K562 (cell line): ENCODE results near the gene DNAJC6.

Source experiments
- CBX3 ChIP-seq, 2 experiments: IDR thresholded peaks; 1 replicate in 1 of 2; 2 replicates in 1 of 2; pipeline ENCODE4 v1.6.1; 2012; ENCODE audit warnings: inconsistent platforms in 2 of 2, low read length in 2 of 2, borderline replicate concordance in 1 of 2, control low read depth in 1 of 2
- DDX20 ChIP-seq: fragments of 450-650 bp; IDR thresholded peaks from 2 replicates; pipeline ENCODE4 v1.6.1; 2016; ENCODE audit warnings: missing genetic modification characterization, low read depth, mild to moderate bottlenecking, missing compliant biosample characterization, moderate library complexity
- KAT7 ChIP-seq: sonication (generic); formaldehyde crosslinking; IDR thresholded peaks from 2 replicates; pipeline ENCODE4 v1.8.0; 2022; ENCODE audit warnings: missing genetic modification reagents, mild to moderate bottlenecking, borderline replicate concordance
- MTA1 ChIP-seq: fragments of 450-650 bp; IDR thresholded peaks from 2 replicates; pipeline ENCODE4 v1.6.1; 2017; ENCODE audit warnings: borderline replicate concordance
- POLR2A ChIP-seq: fragments of 450-650 bp; conservative IDR thresholded peaks from 2 replicates; pipeline ENCODE4 v1.6.1; 2016
- RAD21 ChIP-seq, 2 experiments: fragments of 250-450 bp in 1 of 2; fragments of 450-650 bp in 1 of 2; sonication (Bioruptor Pico) in 1 of 2; formaldehyde crosslinking in 1 of 2; IDR thresholded peaks in 1 of 2; conservative IDR thresholded peaks in 1 of 2; 2 replicates each; pipeline versions ENCODE4 v1.4.0 to v1.8.0; 2020 to 2022; ENCODE audit warnings: mild to moderate bottlenecking in 2 of 2, moderate library complexity in 1 of 2
- RFX5 ChIP-seq: IDR thresholded peaks from 2 replicates; pipeline ENCODE4 v1.6.1; 2011; ENCODE audit warnings: low read depth, mild to moderate bottlenecking, improper control_type of control experiment, low read length
- SAP30 ChIP-seq: fragments of 200-600 bp; sonication (generic); IDR thresholded peaks from 2 replicates; pipeline ENCODE4 v1.6.1; 2012; ENCODE audit warnings: borderline replicate concordance, low read depth, mild to moderate bottlenecking, moderate library complexity, low read length, control low read depth, inconsistent platforms; ENCODE audit not compliant: insufficient read depth, poor library complexity, severe bottlenecking
- SMAD3 ChIP-seq: fragments of 450-650 bp; formaldehyde crosslinking; conservative IDR thresholded peaks from 2 replicates; pipeline ENCODE4 v1.4.0; 2020; ENCODE audit warnings: mild to moderate bottlenecking
- TEAD4 ChIP-seq, 2 experiments: sonication (generic) in 1 of 2; formaldehyde crosslinking in 1 of 2; IDR thresholded peaks; 2 replicates each; pipeline versions ENCODE4 v1.6.1 to v1.8.0; 2012 to 2022; ENCODE audit warnings: borderline replicate concordance in 1 of 2, inconsistent platforms in 1 of 2, low read length in 1 of 2, mild to moderate bottlenecking in 1 of 2, missing genetic modification reagents in 1 of 2
- ZNF124 ChIP-seq: sonication (generic); formaldehyde crosslinking; IDR thresholded peaks from 2 replicates; pipeline ENCODE4 v1.8.1; 2022; ENCODE audit warnings: missing genetic modification reagents
- ZNF589 ChIP-seq: fragments of 200-800 bp; sonication (Bioruptor generic); IDR thresholded peaks from 2 replicates; pipeline ENCODE4 v1.6.1; 2016; ENCODE audit warnings: low read depth, missing genetic modification characterization, missing compliant biosample characterization
- TF ChIP-seq, protein P1 (sequence below), 3 experiments: IDR thresholded peaks in 2 of 3; conservative IDR thresholded peaks in 1 of 3; 2 replicates each; pipeline ENCODE4 v1.5.1; 2011 to 2012; ENCODE audit warnings: low read length in 3 of 3, mild to moderate bottlenecking in 3 of 3, control low read depth in 2 of 3, improper control_type of control experiment in 1 of 3, inconsistent platforms in 1 of 3, low read depth in 1 of 3, mixed read lengths in 1 of 3, moderate library complexity in 1 of 3; ENCODE audit not compliant: insufficient read depth in 2 of 3
- TF ChIP-seq, protein P2 (sequence below): sonication (generic); formaldehyde crosslinking; IDR thresholded peaks from 2 replicates; pipeline ENCODE4 v1.8.1; 2023; ENCODE audit warnings: mild to moderate bottlenecking, missing genetic modification reagents

- no peak for TF ChIP-seq RAD21 (CRISPR knock-in tag; conservative IDR thresholded peaks at IDR 0.05 in 1 of 2, IDR thresholded peaks at IDR 0.05 in 1 of 2)
- TF ChIP-seq SMAD3 (CRISPR knock-in tag): no peak
- no peak for TF ChIP-seq CBX3 (IDR thresholded peaks at IDR 0.05; ENCODE audit: borderline replicate concordance in 1 of 2, low read length in 2 of 2)
- TF ChIP-seq, protein P1, sequence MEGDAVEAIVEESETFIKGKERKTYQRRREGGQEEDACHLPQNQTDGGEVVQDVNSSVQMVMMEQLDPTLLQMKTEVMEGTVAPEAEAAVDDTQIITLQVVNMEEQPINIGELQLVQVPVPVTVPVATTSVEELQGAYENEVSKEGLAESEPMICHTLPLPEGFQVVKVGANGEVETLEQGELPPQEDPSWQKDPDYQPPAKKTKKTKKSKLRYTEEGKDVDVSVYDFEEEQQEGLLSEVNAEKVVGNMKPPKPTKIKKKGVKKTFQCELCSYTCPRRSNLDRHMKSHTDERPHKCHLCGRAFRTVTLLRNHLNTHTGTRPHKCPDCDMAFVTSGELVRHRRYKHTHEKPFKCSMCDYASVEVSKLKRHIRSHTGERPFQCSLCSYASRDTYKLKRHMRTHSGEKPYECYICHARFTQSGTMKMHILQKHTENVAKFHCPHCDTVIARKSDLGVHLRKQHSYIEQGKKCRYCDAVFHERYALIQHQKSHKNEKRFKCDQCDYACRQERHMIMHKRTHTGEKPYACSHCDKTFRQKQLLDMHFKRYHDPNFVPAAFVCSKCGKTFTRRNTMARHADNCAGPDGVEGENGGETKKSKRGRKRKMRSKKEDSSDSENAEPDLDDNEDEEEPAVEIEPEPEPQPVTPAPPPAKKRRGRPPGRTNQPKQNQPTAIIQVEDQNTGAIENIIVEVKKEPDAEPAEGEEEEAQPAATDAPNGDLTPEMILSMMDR (IDR thresholded peaks at IDR 0.05 in 2 of 3, conservative IDR thresholded peaks at IDR 0.05 in 1 of 3; ENCODE audit: insufficient read depth in 2 of 3, low read depth in 1 of 3, low read length in 3 of 3): no peak
- TF ChIP-seq TEAD4 (IDR thresholded peaks at IDR 0.05; ENCODE audit: low read length): no peak
- no peak for TF ChIP-seq TEAD4 (CRISPR knock-in tag; IDR thresholded peaks at IDR 0.05; ENCODE audit: borderline replicate concordance)
- TF ChIP-seq POLR2A: no peak
- TF ChIP-seq ZNF589 (CRISPR knock-in tag): no peak
- no peak for TF ChIP-seq SAP30
- no peak for TF ChIP-seq ZNF124 (CRISPR knock-in tag)
- TF ChIP-seq MTA1: no peak
- no peak for TF ChIP-seq KAT7 (CRISPR knock-in tag)
- TF ChIP-seq, protein P2, sequence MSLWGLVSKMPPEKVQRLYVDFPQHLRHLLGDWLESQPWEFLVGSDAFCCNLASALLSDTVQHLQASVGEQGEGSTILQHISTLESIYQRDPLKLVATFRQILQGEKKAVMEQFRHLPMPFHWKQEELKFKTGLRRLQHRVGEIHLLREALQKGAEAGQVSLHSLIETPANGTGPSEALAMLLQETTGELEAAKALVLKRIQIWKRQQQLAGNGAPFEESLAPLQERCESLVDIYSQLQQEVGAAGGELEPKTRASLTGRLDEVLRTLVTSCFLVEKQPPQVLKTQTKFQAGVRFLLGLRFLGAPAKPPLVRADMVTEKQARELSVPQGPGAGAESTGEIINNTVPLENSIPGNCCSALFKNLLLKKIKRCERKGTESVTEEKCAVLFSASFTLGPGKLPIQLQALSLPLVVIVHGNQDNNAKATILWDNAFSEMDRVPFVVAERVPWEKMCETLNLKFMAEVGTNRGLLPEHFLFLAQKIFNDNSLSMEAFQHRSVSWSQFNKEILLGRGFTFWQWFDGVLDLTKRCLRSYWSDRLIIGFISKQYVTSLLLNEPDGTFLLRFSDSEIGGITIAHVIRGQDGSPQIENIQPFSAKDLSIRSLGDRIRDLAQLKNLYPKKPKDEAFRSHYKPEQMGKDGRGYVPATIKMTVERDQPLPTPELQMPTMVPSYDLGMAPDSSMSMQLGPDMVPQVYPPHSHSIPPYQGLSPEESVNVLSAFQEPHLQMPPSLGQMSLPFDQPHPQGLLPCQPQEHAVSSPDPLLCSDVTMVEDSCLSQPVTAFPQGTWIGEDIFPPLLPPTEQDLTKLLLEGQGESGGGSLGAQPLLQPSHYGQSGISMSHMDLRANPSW (CRISPR knock-in tag): no peak
- no peak for TF ChIP-seq DDX20
- no peak for TF ChIP-seq RFX5
These were observed 501 bp upstream of the DNAJC6 start for GRCh38 chr1:65308781-65309303.
